Right ventricle myocardium inferior (tissue), 1 donor: Measurements from ENCODE around the gene VSTM5. TPM values are rescaled to one million over a fixed set of nuclear protein-coding genes. Genes with fewer than 3 reads are reported as not detected.

Experiments
- total RNA-seq: library from RNA; stranded (reverse); fragmentation: NEBNext Ultra II Directional; extraction: Animal tissue kit (Norgen Biotek cat#: 25700); gene quantifications from one replicate; pipeline ENCODE4 v1.2.1, GENCODE V29; 2021
- donor health status: DM: no; HTN: yes; CAD: no; lungs with severe emphysema.

Gene VSTM5
- total RNA-seq, 1 donor from 2014 or later: 0.08 TPM

Other genes starting within 250 kb of the VSTM5 start
- gene CEP295, start 188.9 kb downstream of the VSTM5 start, total RNA-seq: 4.8 TPM
- gene TAF1D, start 109.1 kb downstream of the VSTM5 start, total RNA-seq: 32.4 TPM
- gene C11orf54, start 108.9 kb downstream of the VSTM5 start, total RNA-seq: 30.2 TPM
- gene MED17, start 66.3 kb downstream of the VSTM5 start, total RNA-seq: 15.9 TPM
- gene HEPHL1, start 170.7 kb upstream of the VSTM5 start, total RNA-seq: not detected